Liver (tissue), 9 donors: ENCODE results near the gene NECTIN1. TPM values are rescaled to one million over a fixed set of nuclear protein-coding genes. Genes with fewer than 3 reads are reported as not detected.
A peak's percentile ranks its signal among the peaks of the same experiment; 100 is the strongest.

Source experiments
- DNase-seq: peaks from one replicate; pipeline ENCODE4 v3.0.0-alpha.2; 2017; ENCODE audit warnings: low spot score
- H3K27ac ChIP-seq, 2 donors: one replicate each; pipeline ENCODE4 v1.7.0; 2013; ENCODE audit warnings: inconsistent platforms in 2 of 2, low read length in 2 of 2, control low read depth in 1 of 2, low read depth in 1 of 2, mild to moderate bottlenecking in 1 of 2
- H3K27me3 ChIP-seq, 4 donors: one replicate each; pipeline versions ENCODE4 v1.6.1 to v1.7.0; 2013; ENCODE audit warnings: low read length in 3 of 4, inconsistent platforms in 1 of 4, mild to moderate bottlenecking in 1 of 4, moderate library complexity in 1 of 4; ENCODE audit not compliant: control insufficient read depth in 4 of 4, insufficient read depth in 4 of 4
- H3K36me3 ChIP-seq, 4 donors: one replicate each; pipeline versions ENCODE4 v1.6.1 to v1.7.0; 2013; ENCODE audit warnings: low read length in 3 of 4, mild to moderate bottlenecking in 3 of 4, low read depth in 1 of 4, moderate library complexity in 1 of 4; ENCODE audit not compliant: control insufficient read depth in 4 of 4, insufficient read depth in 3 of 4
- H3K4me1 ChIP-seq, 4 donors: one replicate each; pipeline versions ENCODE4 v1.6.1 to v1.7.0; 2013; ENCODE audit warnings: low read length in 3 of 4, mild to moderate bottlenecking in 3 of 4, moderate library complexity in 1 of 4; ENCODE audit not compliant: control insufficient read depth in 4 of 4, insufficient read depth in 4 of 4
- H3K4me3 ChIP-seq, 3 donors: one replicate each; pipeline versions ENCODE4 v1.6.1 to v1.7.0; 2013; ENCODE audit warnings: low read length in 3 of 3, control low read depth in 1 of 3, low read depth in 1 of 3, mild to moderate bottlenecking in 1 of 3
- H3K9ac ChIP-seq, 2 donors: one replicate each; pipeline ENCODE4 v1.7.0; 2013; ENCODE audit warnings: low read length in 2 of 2, mild to moderate bottlenecking in 2 of 2, moderate library complexity in 2 of 2, control low read depth in 1 of 2, low read depth in 1 of 2
- H3K9me3 ChIP-seq, 4 donors: one replicate each; pipeline versions ENCODE4 v1.6.1 to v1.7.0; 2013; ENCODE audit warnings: low read length in 3 of 4; ENCODE audit not compliant: control insufficient read depth in 4 of 4
- EGR1 ChIP-seq, 2 donors: IDR thresholded peaks; 2 replicates each; pipeline ENCODE4 v1.6.1; 2016 to 2018; ENCODE audit warnings: antibody characterized with exemption in 2 of 2, low read depth in 2 of 2
- HNF4A ChIP-seq, 2 donors: conservative IDR thresholded peaks; 2 replicates each; pipeline ENCODE4 v1.6.1; 2016; ENCODE audit warnings: antibody characterized with exemption in 2 of 2, mild to moderate bottlenecking in 2 of 2
- HNF4G ChIP-seq: IDR thresholded peaks from 2 replicates; pipeline ENCODE4 v1.6.1; 2016; ENCODE audit warnings: antibody characterized with exemption
- JUND ChIP-seq, 2 donors: IDR thresholded peaks; 2 replicates each; pipeline ENCODE4 v1.6.1; 2016; ENCODE audit warnings: antibody characterized with exemption in 2 of 2
- NR2F2 ChIP-seq: IDR thresholded peaks from 2 replicates; pipeline ENCODE4 v1.6.1; 2016; ENCODE audit warnings: antibody characterized with exemption
- RAD21 ChIP-seq, 2 donors: IDR thresholded peaks; 2 replicates each; pipeline ENCODE4 v1.6.1; 2016; ENCODE audit warnings: antibody characterized with exemption in 2 of 2, mild to moderate bottlenecking in 2 of 2
- SP1 ChIP-seq: IDR thresholded peaks from 2 replicates; pipeline ENCODE4 v1.6.1; 2018; ENCODE audit warnings: antibody characterized with exemption, mild to moderate bottlenecking
- TAF1 ChIP-seq: conservative IDR thresholded peaks from 2 replicates; pipeline ENCODE4 v1.6.1; 2016; ENCODE audit warnings: antibody characterized with exemption, mild to moderate bottlenecking
- YY1 ChIP-seq: IDR thresholded peaks from 2 replicates; pipeline ENCODE4 v1.6.1; 2016; ENCODE audit warnings: antibody characterized with exemption, mild to moderate bottlenecking
- WGBS: extraction: QIAGEN DNeasy Blood & Tissue Kit; methylation state at CpG from one replicate; pipeline ENCODE4 v1.1.7; 2013; 5-methylcytosine and 5-hydroxymethylcytosine counted together
- polyA plus RNA-seq, 2 donors: library from polyadenylated mRNA; stranded (reverse) in 1 of 2; unstranded in 1 of 2; fragments of 200-250 nt in 1 of 2; fragments of >200 nt in 1 of 2; fragmentation: Nextera tagmentation in 1 of 2; extraction: Ambion mirVana in 1 of 2; gene quantifications; one replicate each; pipeline versions ENCODE4 v1.2.1 to v1.2.3, GENCODE V29; 2013 to 2015
- total RNA-seq, 2 donors: library from RNA; depleted of rRNA; stranded (reverse); fragments of >200 nt; gene quantifications; one replicate each; pipeline ENCODE4 v1.2.3, GENCODE V29; 2014
- TF ChIP-seq, protein P1 (sequence below): IDR thresholded peaks from 2 replicates; pipeline ENCODE4 v1.6.1; 2016; ENCODE audit warnings: antibody characterized with exemption, mild to moderate bottlenecking
- TF ChIP-seq, protein P2 (sequence below): IDR thresholded peaks from 2 replicates; pipeline ENCODE4 v1.6.1; 2016; ENCODE audit warnings: antibody characterized with exemption
- TF ChIP-seq, protein P3 (sequence below): fragments of 150-350 bp; IDR thresholded peaks from 2 replicates; pipeline ENCODE4 v1.5.1; 2017; ENCODE audit warnings: improper control_type of control experiment, low read depth, low read length; ENCODE audit not compliant: missing input control
- TF ChIP-seq, protein P4 (sequence below): IDR thresholded peaks from 2 replicates; pipeline ENCODE4 v1.6.1; 2016; ENCODE audit warnings: antibody characterized with exemption
- donor health status: healthy.
- donor health status: healthy.
- donor health status: healthy.
- donor health status: healthy.
- donor health status: healthy.

The NECTIN1 gene
- total and polyA plus RNA-seq, 4 donors: 0.69 to 7.7 (median 5.0) TPM

DNA sequence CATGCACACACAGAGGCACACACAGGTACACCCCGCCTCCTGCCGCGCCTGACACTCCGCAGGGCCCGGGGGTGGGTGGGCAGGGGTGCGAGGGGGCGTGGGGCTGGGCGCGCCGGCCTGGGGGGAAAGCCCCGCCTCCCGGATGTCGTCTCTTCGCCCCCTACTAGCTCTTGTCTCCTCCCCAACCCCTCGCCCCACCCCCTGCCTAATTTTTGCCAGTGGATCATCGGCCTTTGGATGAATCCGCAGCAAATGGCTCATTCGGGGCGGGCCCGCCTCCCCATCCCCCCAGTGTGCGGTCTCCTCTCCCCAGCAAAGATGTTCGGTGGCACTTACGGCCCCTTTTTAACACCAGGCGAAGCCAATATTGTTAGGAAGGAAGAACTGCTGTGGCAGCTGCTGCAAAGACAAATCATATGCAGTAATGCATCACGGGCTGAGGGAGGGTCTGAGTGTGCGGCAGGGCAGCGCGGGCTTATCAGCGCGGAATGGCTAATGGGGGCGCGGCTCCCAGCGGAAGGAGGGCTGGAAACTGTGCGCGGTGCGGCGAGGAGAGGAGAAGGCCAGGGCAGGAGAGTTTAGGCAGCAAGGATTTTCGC lies 13.4 kb upstream of the NECTIN1 start:
- DNase-seq: no peak
- Histone ChIP-seq H3K27ac (no peak overlapping the region), H3K4me3 (no peak overlapping the region), H3K9me3 (no peaks in the 10 kb centered on the region), H3K27me3 (no peaks in the 10 kb centered on the region), H3K4me1 (peaks cover 0 to 3% (median 0%) of the 10 kb centered on the region in 4 donors), H3K9ac (no peak overlapping the region), H3K36me3 (no peaks in the 10 kb centered on the region)
- 12% methylated on average over 38 of the region's 38 CpGs for WGBS
- no peak for TF ChIP-seq SP1
- TF ChIP-seq NR2F2: no peak
- TF ChIP-seq EGR1 (IDR thresholded peaks at IDR 0.05; ENCODE audit: low read depth in 2 of 2): no peak
- no peak for TF ChIP-seq YY1
- TF ChIP-seq, protein P1, sequence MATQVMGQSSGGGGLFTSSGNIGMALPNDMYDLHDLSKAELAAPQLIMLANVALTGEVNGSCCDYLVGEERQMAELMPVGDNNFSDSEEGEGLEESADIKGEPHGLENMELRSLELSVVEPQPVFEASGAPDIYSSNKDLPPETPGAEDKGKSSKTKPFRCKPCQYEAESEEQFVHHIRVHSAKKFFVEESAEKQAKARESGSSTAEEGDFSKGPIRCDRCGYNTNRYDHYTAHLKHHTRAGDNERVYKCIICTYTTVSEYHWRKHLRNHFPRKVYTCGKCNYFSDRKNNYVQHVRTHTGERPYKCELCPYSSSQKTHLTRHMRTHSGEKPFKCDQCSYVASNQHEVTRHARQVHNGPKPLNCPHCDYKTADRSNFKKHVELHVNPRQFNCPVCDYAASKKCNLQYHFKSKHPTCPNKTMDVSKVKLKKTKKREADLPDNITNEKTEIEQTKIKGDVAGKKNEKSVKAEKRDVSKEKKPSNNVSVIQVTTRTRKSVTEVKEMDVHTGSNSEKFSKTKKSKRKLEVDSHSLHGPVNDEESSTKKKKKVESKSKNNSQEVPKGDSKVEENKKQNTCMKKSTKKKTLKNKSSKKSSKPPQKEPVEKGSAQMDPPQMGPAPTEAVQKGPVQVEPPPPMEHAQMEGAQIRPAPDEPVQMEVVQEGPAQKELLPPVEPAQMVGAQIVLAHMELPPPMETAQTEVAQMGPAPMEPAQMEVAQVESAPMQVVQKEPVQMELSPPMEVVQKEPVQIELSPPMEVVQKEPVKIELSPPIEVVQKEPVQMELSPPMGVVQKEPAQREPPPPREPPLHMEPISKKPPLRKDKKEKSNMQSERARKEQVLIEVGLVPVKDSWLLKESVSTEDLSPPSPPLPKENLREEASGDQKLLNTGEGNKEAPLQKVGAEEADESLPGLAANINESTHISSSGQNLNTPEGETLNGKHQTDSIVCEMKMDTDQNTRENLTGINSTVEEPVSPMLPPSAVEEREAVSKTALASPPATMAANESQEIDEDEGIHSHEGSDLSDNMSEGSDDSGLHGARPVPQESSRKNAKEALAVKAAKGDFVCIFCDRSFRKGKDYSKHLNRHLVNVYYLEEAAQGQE: no peak
- TF ChIP-seq, protein P2, sequence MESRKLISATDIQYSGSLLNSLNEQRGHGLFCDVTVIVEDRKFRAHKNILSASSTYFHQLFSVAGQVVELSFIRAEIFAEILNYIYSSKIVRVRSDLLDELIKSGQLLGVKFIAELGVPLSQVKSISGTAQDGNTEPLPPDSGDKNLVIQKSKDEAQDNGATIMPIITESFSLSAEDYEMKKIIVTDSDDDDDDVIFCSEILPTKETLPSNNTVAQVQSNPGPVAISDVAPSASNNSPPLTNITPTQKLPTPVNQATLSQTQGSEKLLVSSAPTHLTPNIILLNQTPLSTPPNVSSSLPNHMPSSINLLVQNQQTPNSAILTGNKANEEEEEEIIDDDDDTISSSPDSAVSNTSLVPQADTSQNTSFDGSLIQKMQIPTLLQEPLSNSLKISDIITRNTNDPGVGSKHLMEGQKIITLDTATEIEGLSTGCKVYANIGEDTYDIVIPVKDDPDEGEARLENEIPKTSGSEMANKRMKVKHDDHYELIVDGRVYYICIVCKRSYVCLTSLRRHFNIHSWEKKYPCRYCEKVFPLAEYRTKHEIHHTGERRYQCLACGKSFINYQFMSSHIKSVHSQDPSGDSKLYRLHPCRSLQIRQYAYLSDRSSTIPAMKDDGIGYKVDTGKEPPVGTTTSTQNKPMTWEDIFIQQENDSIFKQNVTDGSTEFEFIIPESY: no peak

DNA sequence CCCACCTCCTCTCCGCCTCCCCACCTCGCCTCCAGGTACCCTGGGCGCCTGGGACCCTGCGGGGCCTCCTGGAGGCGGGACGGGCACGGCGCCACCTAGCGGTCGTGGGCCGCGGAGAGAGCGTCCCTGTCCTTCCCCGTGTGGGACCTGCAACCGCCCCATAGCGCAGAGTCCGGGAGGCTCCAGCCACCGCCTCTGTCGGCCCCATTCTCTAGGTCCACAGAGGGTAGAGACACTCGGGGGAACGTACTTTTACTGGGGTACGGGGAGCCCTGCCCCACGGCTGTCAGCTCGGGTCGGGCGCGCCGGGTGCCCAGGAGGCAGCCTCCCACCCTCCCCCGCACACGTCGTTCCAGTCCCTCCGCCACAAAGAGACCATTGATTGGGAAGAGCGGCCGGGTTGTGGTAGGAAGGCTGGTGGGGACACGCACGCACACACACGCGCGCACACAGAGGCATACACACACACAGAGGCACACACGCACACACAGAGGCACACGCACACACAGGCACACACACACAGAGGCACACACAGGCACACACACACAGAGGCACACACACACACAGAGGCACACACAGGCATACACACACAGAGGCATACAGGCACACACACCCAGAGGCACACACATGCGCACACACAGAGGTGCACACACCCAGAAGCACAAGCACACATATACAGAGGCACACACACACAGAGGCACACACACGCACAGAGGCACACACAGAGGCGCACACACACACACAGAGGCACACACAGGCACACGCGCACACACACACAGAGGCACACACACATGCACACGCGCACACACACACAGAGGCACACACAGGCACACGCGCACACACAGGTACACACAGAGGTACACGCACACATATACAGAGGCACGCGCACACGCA lies 12.6 kb upstream of the NECTIN1 start:
- TF ChIP-seq, protein P3, sequence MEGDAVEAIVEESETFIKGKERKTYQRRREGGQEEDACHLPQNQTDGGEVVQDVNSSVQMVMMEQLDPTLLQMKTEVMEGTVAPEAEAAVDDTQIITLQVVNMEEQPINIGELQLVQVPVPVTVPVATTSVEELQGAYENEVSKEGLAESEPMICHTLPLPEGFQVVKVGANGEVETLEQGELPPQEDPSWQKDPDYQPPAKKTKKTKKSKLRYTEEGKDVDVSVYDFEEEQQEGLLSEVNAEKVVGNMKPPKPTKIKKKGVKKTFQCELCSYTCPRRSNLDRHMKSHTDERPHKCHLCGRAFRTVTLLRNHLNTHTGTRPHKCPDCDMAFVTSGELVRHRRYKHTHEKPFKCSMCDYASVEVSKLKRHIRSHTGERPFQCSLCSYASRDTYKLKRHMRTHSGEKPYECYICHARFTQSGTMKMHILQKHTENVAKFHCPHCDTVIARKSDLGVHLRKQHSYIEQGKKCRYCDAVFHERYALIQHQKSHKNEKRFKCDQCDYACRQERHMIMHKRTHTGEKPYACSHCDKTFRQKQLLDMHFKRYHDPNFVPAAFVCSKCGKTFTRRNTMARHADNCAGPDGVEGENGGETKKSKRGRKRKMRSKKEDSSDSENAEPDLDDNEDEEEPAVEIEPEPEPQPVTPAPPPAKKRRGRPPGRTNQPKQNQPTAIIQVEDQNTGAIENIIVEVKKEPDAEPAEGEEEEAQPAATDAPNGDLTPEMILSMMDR: peak; percentile 60
- TF ChIP-seq TAF1: no peak
- TF ChIP-seq, protein P4, sequence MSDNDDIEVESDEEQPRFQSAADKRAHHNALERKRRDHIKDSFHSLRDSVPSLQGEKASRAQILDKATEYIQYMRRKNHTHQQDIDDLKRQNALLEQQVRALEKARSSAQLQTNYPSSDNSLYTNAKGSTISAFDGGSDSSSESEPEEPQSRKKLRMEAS: no peak
- no peak for TF ChIP-seq HNF4A (conservative IDR thresholded peaks at IDR 0.05)
- no peak for TF ChIP-seq EGR1 (IDR thresholded peaks at IDR 0.05; ENCODE audit: low read depth in 2 of 2)
- TF ChIP-seq, protein P1: no peak
- peak; percentile 56 to 83 for TF ChIP-seq RAD21 (IDR thresholded peaks at IDR 0.05)
- TF ChIP-seq HNF4G: no peak
- no peak for TF ChIP-seq JUND (IDR thresholded peaks at IDR 0.05)
- 18% methylated on average over 54 of the region's 54 CpGs for WGBS
- no peak overlapping the region for H3K9ac ChIP-seq
- no peaks in the 10 kb centered on the region for H3K9me3 ChIP-seq
- no peaks in the 10 kb centered on the region for H3K27me3 ChIP-seq
- peak; percentile 78 for DNase-seq
- peaks cover 0 to 3% (median 0%) of the 10 kb centered on the region in 4 donors for H3K4me1 ChIP-seq
- no peak overlapping the region for H3K27ac ChIP-seq
- no peak overlapping the region for H3K4me3 ChIP-seq
- no peaks in the 10 kb centered on the region for H3K36me3 ChIP-seq
